Measurements from ENCODE around the gene BMP6.
A peak's percentile ranks its signal among the peaks of the same experiment; 100 is the strongest.

The BMP6 gene

GRCh38 chr6:7758456-7758855 is 32.6 kb downstream of the BMP6 start:
- Histone ChIP-seq H3K27me3 (ENCODE audit: control insufficient read depth, insufficient read depth, low read length) (peaks cover 51% of the 10 kb centered on the region), H3K4me2 (ENCODE audit: low read length) (peak overlapping the region; percentile 37), H3K36me3 (ENCODE audit: insufficient read depth, low read length) (no peaks in the 10 kb centered on the region), H3K4me1 (ENCODE audit: control insufficient read depth, insufficient read depth, low read length) (peaks cover 13% of the 10 kb centered on the region), H3K4me3 (ENCODE audit: low read length) (no peak overlapping the region), H3K9ac (ENCODE audit: low read depth, low read length) (no peak overlapping the region), H3K9me3 (replicated peaks; ENCODE audit: low read length) (no peaks in the 10 kb centered on the region)

GRCh38 chr6:7759320-7759719 is 33.4 kb downstream of the BMP6 start:
- Histone ChIP-seq H3K36me3 (ENCODE audit: insufficient read depth, low read length) (no peaks in the 10 kb centered on the region), H3K27me3 (ENCODE audit: control insufficient read depth, insufficient read depth, low read length) (peaks cover 57% of the 10 kb centered on the region), H3K4me2 (ENCODE audit: low read length) (no peak overlapping the region), H3K4me1 (ENCODE audit: control insufficient read depth, insufficient read depth, low read length) (peaks cover 13% of the 10 kb centered on the region), H3K9me3 (replicated peaks; ENCODE audit: low read length) (no peaks in the 10 kb centered on the region), H3K9ac (ENCODE audit: low read depth, low read length) (no peak overlapping the region), H3K4me3 (ENCODE audit: low read length) (no peak overlapping the region)

- Histone ChIP-seq H3K9me3 (replicated peaks; ENCODE audit: low read length) (no peaks in the 10 kb centered on the region), H3K4me3 (ENCODE audit: low read length) (no peak overlapping the region), H3K4me2 (ENCODE audit: low read length) (no peak overlapping the region), H3K36me3 (ENCODE audit: insufficient read depth, low read length) (no peaks in the 10 kb centered on the region), H3K27me3 (ENCODE audit: control insufficient read depth, insufficient read depth, low read length) (peaks cover 51% of the 10 kb centered on the region), H3K4me1 (ENCODE audit: control insufficient read depth, insufficient read depth, low read length) (peaks cover 13% of the 10 kb centered on the region), H3K9ac (ENCODE audit: low read depth, low read length) (no peak overlapping the region)
These were observed 35.2 kb downstream of the BMP6 start for GRCh38 chr6:7761051-7761450.

GRCh38 chr6:7762760-7763159 is 36.9 kb downstream of the BMP6 start:
- H3K4me2 ChIP-seq (ENCODE audit: low read length) = no peak overlapping the region
- peaks cover 34% of the 10 kb centered on the region for H3K27me3 ChIP-seq (ENCODE audit: control insufficient read depth, insufficient read depth, low read length)
- no peaks in the 10 kb centered on the region for H3K36me3 ChIP-seq (ENCODE audit: insufficient read depth, low read length)
- H3K9me3 ChIP-seq (replicated peaks; ENCODE audit: low read length) = no peaks in the 10 kb centered on the region
- H3K4me3 ChIP-seq (ENCODE audit: low read length) = no peak overlapping the region
- peaks cover 13% of the 10 kb centered on the region for H3K4me1 ChIP-seq (ENCODE audit: control insufficient read depth, insufficient read depth, low read length)
- no peak overlapping the region for H3K9ac ChIP-seq (ENCODE audit: low read depth, low read length)

- no peaks in the 10 kb centered on the region for H3K9me3 ChIP-seq (replicated peaks; ENCODE audit: low read length)
- H3K36me3 ChIP-seq (ENCODE audit: insufficient read depth, low read length) = no peaks in the 10 kb centered on the region
- H3K4me3 ChIP-seq (ENCODE audit: low read length) = no peak overlapping the region
- H3K4me2 ChIP-seq (ENCODE audit: low read length) = no peak overlapping the region
- no peak overlapping the region for H3K9ac ChIP-seq (ENCODE audit: low read depth, low read length)
- peaks cover 3% of the 10 kb centered on the region for H3K4me1 ChIP-seq (ENCODE audit: control insufficient read depth, insufficient read depth, low read length)
- peaks cover 25% of the 10 kb centered on the region for H3K27me3 ChIP-seq (ENCODE audit: control insufficient read depth, insufficient read depth, low read length)
These were observed 38.0 kb downstream of the BMP6 start for GRCh38 chr6:7763881-7764280.

- H3K9me3 ChIP-seq (replicated peaks; ENCODE audit: low read length) = no peaks in the 10 kb centered on the region
- peaks cover 20% of the 10 kb centered on the region for H3K27me3 ChIP-seq (ENCODE audit: control insufficient read depth, insufficient read depth, low read length)
- no peaks in the 10 kb centered on the region for H3K36me3 ChIP-seq (ENCODE audit: insufficient read depth, low read length)
- H3K4me2 ChIP-seq (ENCODE audit: low read length) = no peak overlapping the region
- no peak overlapping the region for H3K9ac ChIP-seq (ENCODE audit: low read depth, low read length)
- H3K4me1 ChIP-seq (ENCODE audit: control insufficient read depth, insufficient read depth, low read length) = peaks cover 2% of the 10 kb centered on the region
- no peak overlapping the region for H3K4me3 ChIP-seq (ENCODE audit: low read length)
These were observed 39.9 kb downstream of the BMP6 start for GRCh38 chr6:7765575-7766325.

GRCh38 chr6:7769702-7770101 is 43.8 kb downstream of the BMP6 start:
- H3K4me1 ChIP-seq (ENCODE audit: control insufficient read depth, insufficient read depth, low read length) = no peaks in the 10 kb centered on the region
- no peak overlapping the region for H3K4me3 ChIP-seq (ENCODE audit: low read length)
- H3K27me3 ChIP-seq (ENCODE audit: control insufficient read depth, insufficient read depth, low read length) = peaks cover 4% of the 10 kb centered on the region
- H3K9me3 ChIP-seq (replicated peaks; ENCODE audit: low read length) = no peaks in the 10 kb centered on the region
- no peaks in the 10 kb centered on the region for H3K36me3 ChIP-seq (ENCODE audit: insufficient read depth, low read length)
- no peak overlapping the region for H3K9ac ChIP-seq (ENCODE audit: low read depth, low read length)
- no peak overlapping the region for H3K4me2 ChIP-seq (ENCODE audit: low read length)

- Histone ChIP-seq H3K4me1 (ENCODE audit: control insufficient read depth, insufficient read depth, low read length) (no peaks in the 10 kb centered on the region), H3K9me3 (replicated peaks; ENCODE audit: low read length) (no peaks in the 10 kb centered on the region), H3K27me3 (ENCODE audit: control insufficient read depth, insufficient read depth, low read length) (peaks cover 4% of the 10 kb centered on the region)
These were observed 44.2 kb downstream of the BMP6 start for GRCh38 chr6:7770111-7770510.

GRCh38 chr6:7770601-7771000 is 44.7 kb downstream of the BMP6 start:
- Histone ChIP-seq H3K27me3 (ENCODE audit: control insufficient read depth, insufficient read depth, low read length) (peaks cover 4% of the 10 kb centered on the region), H3K4me3 (ENCODE audit: low read length) (no peak overlapping the region), H3K36me3 (ENCODE audit: insufficient read depth, low read length) (no peaks in the 10 kb centered on the region), H3K4me2 (ENCODE audit: low read length) (no peak overlapping the region), H3K4me1 (ENCODE audit: control insufficient read depth, insufficient read depth, low read length) (no peaks in the 10 kb centered on the region), H3K9ac (ENCODE audit: low read depth, low read length) (no peak overlapping the region), H3K9me3 (replicated peaks; ENCODE audit: low read length) (no peaks in the 10 kb centered on the region)

More at GRCh38 chr6:7770111-7770510, 44.2 kb downstream of the BMP6 start:
- Histone ChIP-seq H3K36me3 (ENCODE audit: insufficient read depth, low read length) (no peaks in the 10 kb centered on the region), H3K4me3 (ENCODE audit: low read length) (no peak overlapping the region), H3K9ac (ENCODE audit: low read depth, low read length) (no peak overlapping the region), H3K4me2 (ENCODE audit: low read length) (no peak overlapping the region)

GRCh38 chr6:7773322-7773721 is 47.4 kb downstream of the BMP6 start:
- H3K9me3 ChIP-seq (replicated peaks; ENCODE audit: low read length) = no peaks in the 10 kb centered on the region
- H3K27me3 ChIP-seq (ENCODE audit: control insufficient read depth, insufficient read depth, low read length) = peaks cover 21% of the 10 kb centered on the region
- H3K36me3 ChIP-seq (ENCODE audit: insufficient read depth, low read length) = no peaks in the 10 kb centered on the region
- H3K4me1 ChIP-seq (ENCODE audit: control insufficient read depth, insufficient read depth, low read length) = no peaks in the 10 kb centered on the region
- H3K9ac ChIP-seq (ENCODE audit: low read depth, low read length) = no peak overlapping the region
- H3K4me3 ChIP-seq (ENCODE audit: low read length) = no peak overlapping the region
- H3K4me2 ChIP-seq (ENCODE audit: low read length) = no peak overlapping the region

GRCh38 chr6:7773914-7774313 is 48.0 kb downstream of the BMP6 start:
- Histone ChIP-seq H3K36me3 (ENCODE audit: insufficient read depth, low read length) (no peaks in the 10 kb centered on the region), H3K27me3 (ENCODE audit: control insufficient read depth, insufficient read depth, low read length) (peaks cover 23% of the 10 kb centered on the region), H3K4me2 (ENCODE audit: low read length) (no peak overlapping the region), H3K9ac (ENCODE audit: low read depth, low read length) (no peak overlapping the region), H3K9me3 (replicated peaks; ENCODE audit: low read length) (no peaks in the 10 kb centered on the region), H3K4me1 (ENCODE audit: control insufficient read depth, insufficient read depth, low read length) (no peaks in the 10 kb centered on the region), H3K4me3 (ENCODE audit: low read length) (no peak overlapping the region)

- Histone ChIP-seq H3K9me3 (replicated peaks; ENCODE audit: low read length) (no peaks in the 10 kb centered on the region), H3K36me3 (ENCODE audit: insufficient read depth, low read length) (no peaks in the 10 kb centered on the region), H3K4me3 (ENCODE audit: low read length) (no peak overlapping the region), H3K4me2 (ENCODE audit: low read length) (no peak overlapping the region), H3K27me3 (ENCODE audit: control insufficient read depth, insufficient read depth, low read length) (peaks cover 27% of the 10 kb centered on the region), H3K4me1 (ENCODE audit: control insufficient read depth, insufficient read depth, low read length) (no peaks in the 10 kb centered on the region), H3K9ac (ENCODE audit: low read depth, low read length) (no peak overlapping the region)
These were observed 50.6 kb downstream of the BMP6 start for GRCh38 chr6:7776509-7776908.
